GM12874 (cell line): ENCODE measurements around the gene QPCT.

Source experiments
- CTCF ChIP-seq: IDR thresholded peaks from 2 replicates; pipeline ENCODE4 v1.5.1; 2011; ENCODE audit warnings: low read depth, mild to moderate bottlenecking, control low read depth, low read length, moderate library complexity; ENCODE audit not compliant: insufficient read depth

QPCT gene

GRCh38 chr2:37372000-37372399 is 27.6 kb downstream of the QPCT start:
- TF ChIP-seq CTCF, result no peak

DNA sequence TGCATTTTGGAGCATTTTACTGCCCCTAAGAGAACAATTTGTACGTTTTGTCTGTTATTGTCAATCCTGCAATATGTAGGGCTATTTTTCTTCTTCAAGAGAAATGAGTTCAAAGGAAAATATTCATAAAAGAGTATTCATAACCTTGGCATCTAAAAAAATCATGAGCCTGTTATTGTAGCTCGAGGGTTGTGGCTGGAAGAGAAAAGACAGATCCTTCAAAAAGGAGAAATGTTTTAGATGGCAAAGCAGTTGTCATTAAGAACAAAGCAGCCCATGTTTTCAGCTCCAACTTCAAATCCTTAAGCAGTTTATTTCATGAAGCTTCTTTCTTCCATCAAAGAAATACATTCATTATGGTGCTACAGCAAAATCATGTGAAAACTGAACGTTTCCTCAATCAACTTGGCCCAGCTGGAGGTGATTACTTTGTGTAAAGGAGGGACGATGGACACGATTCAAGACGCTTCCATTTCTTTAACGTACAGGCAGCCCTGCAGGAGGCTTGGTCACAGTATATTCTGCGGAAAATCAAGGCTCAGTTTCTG is 31.4 kb downstream of the QPCT start:
- TF ChIP-seq CTCF, result no peak

DNA sequence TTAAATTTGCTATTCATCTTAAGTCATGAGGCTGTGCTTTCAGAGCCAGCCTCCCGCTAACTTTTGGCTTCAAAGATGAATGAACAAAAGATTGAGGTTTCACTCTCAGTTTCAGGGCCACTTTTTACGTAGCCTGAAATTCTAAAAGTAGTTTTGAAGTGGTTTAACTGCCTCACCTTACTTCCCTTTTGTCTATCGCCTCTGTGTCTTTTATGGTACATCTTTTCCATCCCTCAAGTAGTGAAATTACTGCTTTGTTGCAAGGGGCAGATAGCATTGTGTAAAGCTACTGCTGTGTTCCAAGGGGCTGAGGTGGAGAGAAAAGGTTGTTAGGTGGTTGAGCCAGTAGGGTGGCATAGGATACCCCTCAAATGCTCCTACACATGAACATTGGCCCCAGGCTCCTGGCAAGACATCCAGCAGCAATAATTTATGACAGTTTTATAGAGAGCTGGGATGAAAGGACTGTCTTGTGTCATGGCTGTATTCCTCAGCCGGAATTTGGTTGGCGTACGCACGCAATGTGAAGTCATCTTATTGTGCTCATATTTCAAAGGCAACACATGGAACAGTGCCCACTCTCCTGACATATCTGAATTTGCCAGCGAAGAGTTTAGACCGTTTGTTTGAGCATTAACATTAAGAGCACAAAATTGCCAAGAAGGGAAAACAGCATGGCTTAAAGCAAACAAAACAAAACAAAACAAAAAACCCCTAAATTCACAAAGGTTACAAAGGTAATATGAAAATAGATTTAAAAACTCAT is 32.2 kb downstream of the QPCT start:
- TF ChIP-seq CTCF, result no peak

GRCh38 chr2:37377187-37377532 is 32.7 kb downstream of the QPCT start:
- no peak for TF ChIP-seq CTCF

DNA sequence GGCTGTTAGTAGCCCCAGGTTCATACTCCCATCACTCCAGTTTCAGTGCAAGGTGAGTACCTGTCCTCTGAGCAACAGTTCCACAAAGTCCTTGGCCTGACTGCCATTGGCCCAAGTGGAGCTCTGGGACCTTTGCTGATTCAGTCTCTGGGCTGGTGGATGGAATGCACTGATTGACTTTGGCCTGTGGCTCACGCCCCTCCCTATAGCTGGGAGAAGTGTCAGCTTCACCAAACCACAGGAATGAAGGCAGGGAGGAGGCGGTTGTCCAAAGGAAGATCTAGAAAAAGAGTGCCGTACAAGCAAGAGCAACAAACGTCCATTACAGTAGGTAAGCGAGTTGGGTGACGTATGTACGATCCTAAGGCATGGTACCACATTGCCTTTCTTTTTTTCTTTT is 34.0 kb downstream of the QPCT start:
- no peak for TF ChIP-seq CTCF

DNA sequence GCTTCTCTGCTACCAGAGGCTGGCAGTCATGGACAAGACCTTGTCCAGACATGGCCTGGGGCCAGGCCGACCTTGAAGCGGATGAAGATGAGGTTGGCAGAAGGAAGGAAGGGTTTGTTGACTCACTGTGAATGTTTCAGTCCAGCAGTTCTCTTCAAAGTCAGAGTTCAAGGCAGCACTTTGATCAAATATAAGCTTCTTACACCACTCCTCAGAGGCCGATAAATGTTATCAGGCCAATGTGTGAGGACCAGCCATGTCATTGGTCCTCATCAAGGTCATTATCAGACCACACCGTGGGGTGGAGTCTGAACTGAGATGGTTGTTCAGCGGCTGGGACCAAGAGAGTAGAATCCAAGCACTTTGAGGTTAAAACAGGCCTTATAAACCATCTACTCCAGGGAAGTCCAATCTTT is 35.5 kb downstream of the QPCT start:
- TF ChIP-seq CTCF, result no peak

GRCh38 chr2:37387148-37387835 is 42.9 kb downstream of the QPCT start:
- TF ChIP-seq CTCF, result no peak
